WTC11 (cell line): ENCODE results near the gene SLC38A10.

Experiments used
- ATF1 ChIP-seq: sonication (generic); formaldehyde crosslinking; IDR thresholded peaks from 2 replicates; pipeline ENCODE4 v1.8.1; 2023; ENCODE audit warnings: mild to moderate bottlenecking, moderate library complexity, missing genetic modification reagents
- ATF2 ChIP-seq: sonication (generic); formaldehyde crosslinking; IDR thresholded peaks from 2 replicates; pipeline ENCODE4 v1.8.1; 2022; ENCODE audit warnings: low read depth, missing genetic modification reagents, borderline replicate concordance
- CREM ChIP-seq: sonication (generic); formaldehyde crosslinking; IDR thresholded peaks from 2 replicates; pipeline ENCODE4 v1.8.1; 2022; ENCODE audit warnings: mild to moderate bottlenecking, missing genetic modification reagents, moderate library complexity
- CTCF ChIP-seq: fragments of 200-600 bp; IDR thresholded peaks from 2 replicates; pipeline ENCODE4 v1.8.0; 2022; ENCODE audit warnings: antibody characterized with exemption
- ETV6 ChIP-seq: sonication (generic); formaldehyde crosslinking; IDR thresholded peaks from 2 replicates; pipeline ENCODE4 v1.8.1; 2022; ENCODE audit warnings: mild to moderate bottlenecking, missing genetic modification reagents
- MAX ChIP-seq: sonication (generic); formaldehyde crosslinking; IDR thresholded peaks from 2 replicates; pipeline ENCODE4 v1.8.0; 2022; ENCODE audit warnings: mild to moderate bottlenecking, missing genetic modification reagents
- SP1 ChIP-seq: sonication (generic); formaldehyde crosslinking; conservative IDR thresholded peaks from 2 replicates; pipeline ENCODE4 v1.8.1; 2022; ENCODE audit warnings: missing genetic modification reagents
- USF2 ChIP-seq: sonication (generic); formaldehyde crosslinking; IDR thresholded peaks from 2 replicates; pipeline ENCODE4 v1.8.1; 2023; ENCODE audit warnings: mild to moderate bottlenecking, missing genetic modification reagents, moderate library complexity
- TF ChIP-seq, protein P1 (sequence below): sonication (generic); formaldehyde crosslinking; IDR thresholded peaks from 2 replicates; pipeline ENCODE4 v1.8.1; 2023; ENCODE audit warnings: mild to moderate bottlenecking, missing genetic modification reagents, borderline replicate concordance

DNA sequence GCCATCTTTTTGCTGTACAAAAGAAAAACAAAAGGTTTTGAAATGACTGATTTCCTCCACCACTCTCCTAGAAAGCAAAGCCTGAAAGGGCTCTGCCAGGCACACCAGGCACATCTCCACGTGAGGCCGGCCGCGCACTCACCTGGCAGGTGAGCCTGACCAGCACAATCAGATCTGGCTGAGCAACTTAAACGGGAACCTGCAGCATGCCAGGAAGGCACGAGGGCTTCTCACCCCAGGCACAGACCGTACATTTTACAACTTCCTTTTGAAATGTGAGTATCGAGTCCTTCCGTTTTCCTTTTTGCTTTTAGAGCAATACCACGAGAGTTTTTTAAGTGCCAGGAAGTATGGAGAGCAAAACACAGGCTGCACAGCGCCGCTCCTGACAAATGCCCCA lies 22.5 kb downstream of the SLC38A10 start:
- TF ChIP-seq ATF2 (CRISPR knock-in tag) (no peak), ETV6 (CRISPR knock-in tag) (no peak), SP1 (CRISPR knock-in tag) (no peak), ATF1 (CRISPR knock-in tag) (no peak), MAX (no peak), CTCF (no peak), USF2 (CRISPR knock-in tag) (no peak), CREM (no peak)
- TF ChIP-seq, protein P1, sequence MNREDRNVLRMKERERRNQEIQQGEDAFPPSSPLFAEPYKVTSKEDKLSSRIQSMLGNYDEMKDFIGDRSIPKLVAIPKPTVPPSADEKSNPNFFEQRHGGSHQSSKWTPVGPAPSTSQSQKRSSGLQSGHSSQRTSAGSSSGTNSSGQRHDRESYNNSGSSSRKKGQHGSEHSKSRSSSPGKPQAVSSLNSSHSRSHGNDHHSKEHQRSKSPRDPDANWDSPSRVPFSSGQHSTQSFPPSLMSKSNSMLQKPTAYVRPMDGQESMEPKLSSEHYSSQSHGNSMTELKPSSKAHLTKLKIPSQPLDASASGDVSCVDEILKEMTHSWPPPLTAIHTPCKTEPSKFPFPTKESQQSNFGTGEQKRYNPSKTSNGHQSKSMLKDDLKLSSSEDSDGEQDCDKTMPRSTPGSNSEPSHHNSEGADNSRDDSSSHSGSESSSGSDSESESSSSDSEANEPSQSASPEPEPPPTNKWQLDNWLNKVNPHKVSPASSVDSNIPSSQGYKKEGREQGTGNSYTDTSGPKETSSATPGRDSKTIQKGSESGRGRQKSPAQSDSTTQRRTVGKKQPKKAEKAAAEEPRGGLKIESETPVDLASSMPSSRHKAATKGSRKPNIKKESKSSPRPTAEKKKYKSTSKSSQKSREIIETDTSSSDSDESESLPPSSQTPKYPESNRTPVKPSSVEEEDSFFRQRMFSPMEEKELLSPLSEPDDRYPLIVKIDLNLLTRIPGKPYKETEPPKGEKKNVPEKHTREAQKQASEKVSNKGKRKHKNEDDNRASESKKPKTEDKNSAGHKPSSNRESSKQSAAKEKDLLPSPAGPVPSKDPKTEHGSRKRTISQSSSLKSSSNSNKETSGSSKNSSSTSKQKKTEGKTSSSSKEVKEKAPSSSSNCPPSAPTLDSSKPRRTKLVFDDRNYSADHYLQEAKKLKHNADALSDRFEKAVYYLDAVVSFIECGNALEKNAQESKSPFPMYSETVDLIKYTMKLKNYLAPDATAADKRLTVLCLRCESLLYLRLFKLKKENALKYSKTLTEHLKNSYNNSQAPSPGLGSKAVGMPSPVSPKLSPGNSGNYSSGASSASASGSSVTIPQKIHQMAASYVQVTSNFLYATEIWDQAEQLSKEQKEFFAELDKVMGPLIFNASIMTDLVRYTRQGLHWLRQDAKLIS (CRISPR knock-in tag): no peak
